Pancreas (tissue), 10 donors: ENCODE results near the gene MRPL36. TPM values are rescaled to one million over a fixed set of nuclear protein-coding genes. Genes with fewer than 3 reads are reported as not detected.

ENCODE experiments used
- ATAC-seq, 4 donors: fragments of 200-7000 bp; cut with Tn5 transposase; one replicate each; pipeline versions ENCODE4 v1.8.0 to v1.9.1; 2020; ENCODE audit warnings: mild to moderate bottlenecking in 4 of 4, moderate library complexity in 4 of 4
- DNase-seq, 6 donors: peaks; one replicate each; pipeline ENCODE4 v3.0.0-alpha.2; 2020
- FAIRE-seq: peaks from 2 replicates; lab custom pipeline; 2012; peaks lifted over from hg19 to GRCh38; lab: Jason Lieb, UNC
- H3K27ac ChIP-seq, 4 donors: fragments of 200-600 bp; sonication (generic); 1 replicate in 3 of 4; 2 replicates in 1 of 4; pipeline versions ENCODE4 v1.5.0 to v1.8.0; 2020
- H3K27me3 ChIP-seq, 4 donors: fragments of 200-600 bp; one replicate each; pipeline ENCODE4 v1.8.0; 2021
- H3K36me3 ChIP-seq, 3 donors: fragments of 200-600 bp; sonication (generic) in 1 of 3; one replicate each; pipeline versions ENCODE4 v1.5.0 to v1.8.0; 2020 to 2021
- H3K4me1 ChIP-seq, 3 donors: fragments of 200-600 bp; one replicate each; pipeline ENCODE4 v1.8.0; 2021
- H3K4me3 ChIP-seq, 4 donors: fragments of 200-600 bp; sonication (generic) in 2 of 4; one replicate each; pipeline versions ENCODE4 v1.5.0 to v1.8.0; 2020 to 2021
- H3K9me3 ChIP-seq, 4 donors: fragments of 200-600 bp; one replicate each; pipeline ENCODE4 v1.8.0; 2021
- CTCF ChIP-seq, 4 donors: fragments of 200-600 bp; sonication (generic) in 3 of 4; IDR thresholded peaks; one replicate each; pipeline versions ENCODE4 v1.5.0 to v1.8.0; 2021; ENCODE audit warnings: antibody characterized with exemption in 4 of 4
- WGBS, 2 donors: extraction: QIAGEN DNeasy Blood & Tissue Kit; methylation state at CpG; one replicate each; pipeline ENCODE4 v1.1.7; 2013; 5-methylcytosine and 5-hydroxymethylcytosine counted together
- intact Hi-C, 3 donors: fragments of 100-400 bp; cut with DNase I; formaldehyde crosslinking; loops; one replicate each; pipeline versions ENCODE4 v1.11.1 to v1.14.2; 2022
- polyA plus RNA-seq, 2 donors: library from polyadenylated mRNA; stranded (reverse); fragments of 200-250 nt; gene quantifications; one replicate each; pipeline ENCODE4 v1.2.3, GENCODE V29; 2013
- total RNA-seq, 6 donors: library from RNA; stranded (reverse); fragmentation: NEBNext Ultra II Directional in 4 of 6; extraction: Animal tissue kit (Norgen Biotek cat#: 25700) in 4 of 6; gene quantifications; one replicate each; pipeline versions ENCODE4 v1.2.1 to v1.2.4, GENCODE V29; 2021 to 2023
- donor health status: healthy with polysubstance abuse.
- donor health status: DM: no; HTN: no; CAD: no; lungs with moderate emphysema.
- donor health status: DM: no; HTN: no; CAD: no.
- donor health status: control.
- donor health status: control.
- donor health status: Bipolar disorder and iron deficiency.
- donor health status: DM: yes; HTN: yes; CAD: no.
- donor health status: DM: no; HTN: no; CAD: no.
- donor health status: DM: no; HTN: no; CAD: no.
- donor health status: DM: yes; HTN: yes; CAD: no.

MRPL36 gene
- total and polyA plus RNA-seq, 8 donors, result 13.1 to 48.0 (median 16.1) TPM

- no peaks in the 10 kb centered on the region for H3K27me3 ChIP-seq
- DNase-seq (no peak), ATAC-seq (no peak), FAIRE-seq (no peak)
- no peak for TF ChIP-seq CTCF (IDR thresholded peaks at IDR 0.05)
- no peaks in the 10 kb centered on the region for H3K9me3 ChIP-seq
- peaks cover 0 to 41% (median 17%) of the 10 kb centered on the region in 3 donors for H3K36me3 ChIP-seq
- H3K4me3 ChIP-seq, result no peak overlapping the region
- WGBS, 2 donors, result 97% methylated on average over 18 of the region's 18 CpGs
- no peak overlapping the region for H3K27ac ChIP-seq
- intact Hi-C loops, result no loop called here
- H3K4me1 ChIP-seq, result no peaks in the 10 kb centered on the region
Observed at GRCh38 chr5:1815071-1815786, 15.6 kb upstream of the MRPL36 start.

- H3K4me3 ChIP-seq, result no peak overlapping the region
- no peaks in the 10 kb centered on the region for H3K4me1 ChIP-seq
- WGBS, 2 donors, result 94 to 95% methylated on average over 30 of the region's 30 CpGs
- H3K27ac ChIP-seq, result no peak overlapping the region
- DNase-seq (no peak), FAIRE-seq (no peak), ATAC-seq (no peak)
- intact Hi-C loops, result no loop called here
- H3K9me3 ChIP-seq, result no peaks in the 10 kb centered on the region
- no peaks in the 10 kb centered on the region for H3K27me3 ChIP-seq
- peaks cover 0 to 43% (median 16%) of the 10 kb centered on the region in 3 donors for H3K36me3 ChIP-seq
- no peak for TF ChIP-seq CTCF (IDR thresholded peaks at IDR 0.05)
Observed at GRCh38 chr5:1814183-1815020, 14.8 kb upstream of the MRPL36 start.

GRCh38 chr5:1810581-1811101, 11.0 kb upstream of the MRPL36 start:
- H3K4me3 ChIP-seq, result no peak overlapping the region
- no peak overlapping the region for H3K27ac ChIP-seq
- no peak for TF ChIP-seq CTCF (IDR thresholded peaks at IDR 0.05)
- H3K9me3 ChIP-seq, result no peaks in the 10 kb centered on the region
- H3K27me3 ChIP-seq, result no peaks in the 10 kb centered on the region
- FAIRE-seq, result no peak
- no peak for DNase-seq
- H3K36me3 ChIP-seq, result peaks cover 0 to 40% (median 12%) of the 10 kb centered on the region in 3 donors
- 90 to 96% methylated on average over 10 of the region's 10 CpGs for WGBS, 2 donors
- ATAC-seq, result no peak
- intact Hi-C loops, result no loop called here
- no peaks in the 10 kb centered on the region for H3K4me1 ChIP-seq

- ATAC-seq (no peak), DNase-seq (no peak), FAIRE-seq (no peak)
- no peaks in the 10 kb centered on the region for H3K4me1 ChIP-seq
- no peak for TF ChIP-seq CTCF (IDR thresholded peaks at IDR 0.05)
- no peak overlapping the region for H3K27ac ChIP-seq
- WGBS, 2 donors, result 88 to 92% methylated on average over 32 of the region's 32 CpGs
- H3K4me3 ChIP-seq, result no peak overlapping the region
- H3K36me3 ChIP-seq, result peaks cover 0 to 30% (median 3%) of the 10 kb centered on the region in 3 donors
- no peaks in the 10 kb centered on the region for H3K9me3 ChIP-seq
- intact Hi-C loops, result no loop called here
- H3K27me3 ChIP-seq, result no peaks in the 10 kb centered on the region
Observed at GRCh38 chr5:1809416-1810035, 9.9 kb upstream of the MRPL36 start.
